Caki2 (cell line): ENCODE measurements around the gene HOXB3. TPM values are rescaled to one million over a fixed set of nuclear protein-coding genes. Genes with fewer than 3 reads are reported as not detected.

ENCODE experiments used
- DNase-seq: peaks from one replicate; pipeline ENCODE4 v3.0.0-alpha.2; 2015; ENCODE audit warnings: low read depth
- in situ Hi-C: cut with HindIII; loops from 2 replicates; pipeline ENCODE4 v1.10.0; 2016; ENCODE audit warnings: low sequenced_read_pairs, low pct_unique_long_range_greater_than_20kb, mixed read lengths
- total RNA-seq: library from RNA; depleted of rRNA; stranded (reverse); fragments of >200 nt; shearing (Covaris generic); gene quantifications from 2 replicates; pipeline ENCODE4 v1.2.3, GENCODE V29; 2014; ENCODE audit warnings: low replicate concordance

The HOXB3 gene
- total RNA-seq, 1 experiment from 2014 or later = 1.1 TPM

DNA sequence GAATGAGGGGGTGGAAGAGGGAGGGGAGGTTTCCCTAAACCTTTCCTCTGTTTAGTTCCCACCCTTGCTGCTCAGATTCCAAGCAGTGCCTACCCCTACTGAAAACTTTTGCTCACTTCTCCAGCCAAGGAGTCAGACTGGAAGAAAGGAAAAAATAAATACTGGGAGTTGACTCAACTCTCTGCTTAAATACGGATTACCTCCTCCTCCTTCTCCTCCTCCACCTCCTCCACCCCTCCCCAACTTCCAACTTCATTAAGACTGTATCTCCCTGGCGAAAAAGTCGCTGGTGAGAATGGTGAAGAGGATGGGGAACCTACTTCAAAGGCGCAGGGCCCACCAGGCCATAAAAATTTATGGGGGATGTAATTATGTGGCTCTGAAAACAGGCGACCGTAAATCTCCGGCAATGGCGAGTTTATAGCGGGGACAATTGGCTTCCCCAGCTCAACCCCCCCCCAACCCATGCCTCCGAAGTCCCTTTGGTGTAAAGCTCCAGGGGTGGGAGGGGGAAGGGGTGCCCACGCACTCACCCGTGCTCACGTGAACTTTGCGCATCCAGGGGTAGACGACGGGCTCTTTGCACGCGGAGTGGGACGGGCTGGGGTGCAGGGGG lies 12.6 kb downstream of the HOXB3 start:
- in situ Hi-C loops = no loop called here
- no peak for DNase-seq

DNA sequence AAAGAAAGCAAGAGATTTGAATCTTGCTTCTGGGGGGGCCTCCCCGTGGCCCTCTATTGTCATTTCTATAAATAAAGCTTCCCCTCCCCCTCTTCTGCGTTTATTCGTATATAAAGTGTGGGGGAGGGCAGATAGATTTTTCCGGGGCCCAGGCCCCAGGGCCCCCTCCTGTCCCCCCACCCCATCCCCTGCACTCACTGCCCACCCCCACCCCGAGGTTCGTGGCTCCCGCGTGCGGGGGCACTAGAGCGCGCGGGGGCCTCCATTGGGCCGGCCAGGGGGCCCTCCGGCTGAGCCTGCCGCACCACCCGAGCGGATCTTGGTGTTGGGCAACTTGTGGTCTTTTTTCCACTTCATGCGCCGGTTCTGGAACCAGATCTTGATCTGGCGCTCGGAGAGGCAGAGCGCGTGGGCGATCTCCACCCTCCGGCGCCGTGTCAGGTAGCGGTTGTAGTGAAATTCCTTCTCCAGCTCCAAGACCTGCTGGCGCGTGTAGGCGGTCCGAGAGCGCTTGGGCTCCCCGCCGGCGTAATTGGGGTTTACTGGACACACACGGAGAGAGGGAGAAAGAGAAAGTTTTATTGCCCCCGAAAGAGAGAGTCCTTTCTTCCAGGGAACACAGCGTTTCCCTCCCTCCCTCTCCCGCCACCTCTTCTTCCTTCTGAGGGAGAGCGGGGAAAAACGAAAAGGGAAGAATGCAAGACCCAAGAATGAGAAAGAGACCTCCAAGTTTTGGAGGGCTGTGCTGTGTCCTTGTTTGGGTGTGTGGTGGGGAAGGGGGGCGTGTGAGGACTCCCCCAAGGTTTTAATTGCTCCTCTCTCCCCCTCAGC lies 13.3 kb downstream of the HOXB3 start:
- no peak for DNase-seq
- in situ Hi-C loops = no loop called here

DNA sequence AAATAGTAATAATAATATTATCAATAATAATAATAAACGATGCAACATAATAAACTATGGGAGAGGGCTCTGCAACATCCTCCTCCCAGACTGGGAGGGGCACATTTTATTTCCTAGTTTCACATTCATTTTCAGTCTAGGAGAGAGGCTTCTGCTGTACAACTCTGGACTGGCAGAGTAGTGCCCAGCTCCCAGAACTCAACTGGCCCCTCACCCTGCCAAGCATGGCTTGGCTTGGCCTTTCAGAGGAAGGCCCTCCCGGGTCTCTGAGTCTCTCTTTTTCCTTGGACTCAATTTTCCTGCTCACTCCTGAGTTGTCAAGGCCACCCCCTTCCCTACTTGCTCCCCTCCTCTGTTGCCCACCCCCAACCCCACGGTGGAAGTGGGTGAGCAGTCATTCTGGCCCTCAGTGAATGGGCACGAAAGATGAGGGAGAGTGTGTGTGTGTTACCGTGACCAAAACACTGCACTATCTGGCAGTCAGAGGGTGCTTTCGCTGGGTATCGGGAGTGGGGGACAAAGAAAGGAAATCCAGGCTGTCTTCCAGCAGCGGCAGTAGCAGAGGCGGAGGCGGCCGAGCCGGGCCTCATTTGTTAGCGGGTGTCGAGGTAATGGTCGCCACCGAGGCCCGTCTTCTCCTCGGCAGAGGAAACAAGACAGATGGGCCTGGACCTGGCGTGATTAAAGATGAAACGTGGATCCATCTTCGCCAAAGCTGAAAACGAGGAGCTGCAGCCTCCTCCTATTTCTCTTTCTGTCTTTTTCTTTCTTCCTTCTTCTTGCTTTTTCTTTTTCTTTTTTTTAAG lies 14.2 kb downstream of the HOXB3 start:
- no peak for DNase-seq
- in situ Hi-C loops = no loop called here

DNA sequence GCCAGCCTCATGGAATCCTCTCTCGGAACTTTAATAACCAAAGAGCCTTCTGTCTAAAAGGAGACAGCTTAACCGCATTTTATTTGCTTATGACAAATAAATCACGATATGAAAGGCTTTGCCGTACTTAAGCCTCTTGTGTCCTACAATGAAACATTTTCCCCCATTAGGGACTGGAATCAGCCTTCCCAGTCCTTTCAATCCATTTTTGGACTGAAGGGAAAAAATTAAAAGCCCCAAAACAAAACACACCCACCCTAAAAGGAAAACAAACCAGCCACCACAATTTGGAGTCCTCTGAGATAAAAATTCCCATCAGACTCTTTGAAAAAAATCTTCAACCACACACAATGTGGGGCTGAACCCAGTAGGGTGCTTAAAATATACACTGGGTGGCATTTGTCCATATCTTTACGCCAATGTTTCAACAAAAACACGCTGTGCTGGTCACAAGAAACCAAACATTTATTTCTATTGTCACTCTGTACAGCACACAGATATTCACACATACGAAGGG lies 14.9 kb downstream of the HOXB3 start:
- in situ Hi-C loops = no loop called here
- no peak for DNase-seq

DNA sequence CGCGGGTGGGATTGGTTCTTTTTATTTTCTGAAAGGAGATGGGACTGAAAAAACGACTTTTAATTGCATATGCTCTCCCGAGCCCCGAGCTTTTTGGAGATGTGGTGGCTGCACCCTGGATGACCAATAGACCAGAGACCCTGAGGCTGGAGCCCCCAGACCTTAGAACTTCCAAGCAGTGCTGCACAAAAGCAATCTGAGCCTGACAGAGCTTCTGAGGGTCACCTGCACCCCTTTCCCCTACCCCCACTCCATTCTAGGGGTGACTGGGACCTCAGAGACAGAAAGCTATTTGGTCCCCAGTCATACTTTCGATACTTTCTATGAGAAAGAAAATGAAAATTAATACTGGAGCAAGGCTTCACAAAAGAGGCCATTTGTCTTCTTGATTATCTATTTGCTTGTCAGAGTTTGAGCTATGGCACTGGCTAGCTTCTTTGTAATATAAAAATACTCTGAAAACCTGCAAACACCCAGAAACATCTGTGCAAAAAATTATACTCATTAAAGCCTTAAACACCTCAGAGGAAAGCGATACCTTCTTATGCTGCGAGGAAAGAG lies 15.5 kb downstream of the HOXB3 start:
- no peak for DNase-seq
- in situ Hi-C loops = no loop called here

DNA sequence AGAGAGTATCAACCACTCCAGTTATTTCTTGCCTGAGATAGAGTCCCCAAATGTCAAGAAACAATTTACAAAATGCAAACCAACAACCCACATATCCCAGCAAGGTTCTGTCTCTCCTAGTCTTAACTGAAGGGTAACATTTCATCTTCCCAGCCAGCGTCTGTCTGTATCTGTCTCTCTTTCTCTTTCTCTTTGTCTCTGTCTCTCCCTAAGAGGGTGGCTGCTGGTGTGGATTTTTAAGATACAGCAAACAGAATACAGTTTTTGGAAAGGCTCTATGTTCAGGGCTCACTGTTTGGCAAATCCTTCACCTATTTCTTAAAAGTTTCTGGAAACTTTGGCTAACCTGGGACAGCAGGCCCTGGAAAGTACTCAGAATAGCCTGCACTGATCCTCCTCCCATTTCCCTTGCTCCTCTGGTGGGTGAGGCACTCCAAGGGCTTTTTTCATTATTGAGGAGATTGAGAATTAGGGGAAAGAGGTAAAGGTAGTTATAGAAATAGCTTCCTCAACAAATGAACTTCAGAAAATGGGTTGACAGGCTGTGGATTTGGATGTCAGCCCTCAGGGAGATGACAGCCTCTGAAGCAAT lies 18.1 kb downstream of the HOXB3 start:
- no peak for DNase-seq
- in situ Hi-C loops = no loop called here

DNA sequence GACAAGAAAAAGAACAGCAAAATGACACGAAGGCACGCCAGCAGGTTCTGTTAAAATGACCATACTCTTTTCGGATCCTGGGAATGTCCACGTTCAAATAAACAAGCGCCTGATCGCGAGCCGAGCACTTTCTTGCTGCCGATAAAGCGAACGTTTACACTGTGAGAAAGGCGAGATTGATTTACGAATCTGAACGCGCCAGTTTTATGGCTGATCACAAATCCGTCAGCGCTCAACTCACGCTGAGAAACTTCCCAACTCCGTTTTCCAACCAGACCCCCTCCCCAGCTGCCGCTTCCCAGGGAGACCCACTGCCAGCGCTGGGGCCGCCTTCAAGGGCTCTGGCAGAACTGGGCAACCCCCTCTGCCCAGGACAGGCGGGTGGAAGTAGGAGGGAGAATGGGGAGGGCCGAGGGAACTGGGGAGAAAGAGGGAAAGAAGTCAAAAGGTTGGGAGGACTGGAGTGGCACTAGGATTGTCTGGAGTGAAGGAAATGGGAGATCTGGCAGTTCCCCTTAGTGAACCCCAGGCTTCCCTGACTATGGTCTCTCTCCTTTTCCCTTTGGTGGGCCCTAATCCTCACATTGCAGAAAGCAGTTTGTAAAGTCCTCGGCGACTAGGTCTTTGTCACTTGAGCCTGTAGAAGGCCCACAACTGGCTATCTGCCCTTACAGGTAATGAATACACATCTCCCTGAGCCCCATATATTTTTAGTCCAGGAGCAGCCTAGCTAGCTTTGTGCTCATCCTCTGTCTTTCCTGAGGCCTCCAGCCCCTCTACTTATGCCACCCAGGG lies 18.8 kb downstream of the HOXB3 start:
- in situ Hi-C loops = no loop called here

DNA sequence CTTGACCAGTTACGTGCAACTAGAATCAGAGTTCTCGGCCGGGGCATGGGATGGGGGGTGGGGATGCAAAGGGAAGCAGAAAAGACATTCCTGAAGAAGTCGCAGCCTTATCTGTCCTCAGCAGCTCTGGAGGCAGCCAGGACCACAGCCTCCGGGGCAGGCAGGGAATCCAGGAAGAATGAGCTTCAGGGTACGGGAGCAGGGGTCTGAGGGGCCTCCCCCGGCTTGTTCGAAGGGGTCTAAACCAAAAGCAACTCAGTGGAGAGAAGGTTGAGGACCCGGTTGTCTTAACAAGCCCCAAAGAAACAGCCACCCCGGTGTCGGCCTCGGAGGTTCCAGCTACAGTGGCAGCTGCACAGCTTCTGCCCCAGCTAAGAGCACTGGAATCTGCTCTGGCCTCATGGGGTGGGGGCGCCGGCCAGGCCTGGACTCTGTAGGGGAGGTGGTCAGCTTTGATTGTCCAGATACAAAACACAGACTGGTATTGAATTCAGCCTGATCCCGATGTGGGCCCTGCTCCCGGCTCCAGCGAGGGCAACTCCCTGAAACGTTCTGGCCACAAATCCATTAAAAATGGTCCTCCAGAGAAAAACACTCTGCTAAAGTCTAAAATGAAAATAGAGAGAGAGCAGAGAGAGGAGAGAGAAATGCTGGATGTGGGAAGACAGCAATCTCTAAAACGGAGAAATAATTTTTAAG lies 19.6 kb downstream of the HOXB3 start:
- in situ Hi-C loops = no loop called here

More for the DNA sequence above, 18.8 kb downstream of the HOXB3 start:
- no peak for DNase-seq

DNA sequence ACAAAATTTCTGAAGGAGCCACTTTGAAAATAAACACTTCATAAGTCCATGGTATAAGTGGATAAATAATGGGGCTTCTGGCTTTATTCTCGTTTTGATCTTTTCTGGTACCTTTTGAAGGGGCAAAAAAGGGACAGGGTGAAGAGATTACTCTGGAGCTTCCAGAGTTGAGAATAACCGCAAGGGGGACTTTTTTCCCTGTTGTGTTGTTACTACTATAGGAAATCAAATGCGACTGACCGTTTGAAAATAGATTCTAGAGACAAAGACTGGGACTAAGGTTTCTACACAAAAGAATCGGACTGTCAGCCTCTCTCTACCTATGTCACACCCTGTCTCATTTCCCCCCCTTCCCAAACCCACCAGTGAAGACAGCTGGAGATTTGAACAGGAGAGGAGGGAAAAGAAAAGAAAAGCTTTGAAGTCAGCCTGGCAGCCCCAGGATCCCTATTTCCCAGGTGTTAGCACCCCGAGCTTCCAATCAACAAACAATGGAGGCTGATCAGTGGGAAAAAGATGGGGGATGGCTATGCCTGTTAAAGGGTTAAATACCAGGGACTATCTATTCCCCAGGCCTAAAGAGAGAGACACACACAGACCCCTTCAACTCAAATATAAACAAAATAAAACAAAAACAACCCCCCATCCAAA lies 20.2 kb downstream of the HOXB3 start:
- DNase-seq = no peak
- in situ Hi-C loops = no loop called here

More for the DNA sequence above, 19.6 kb downstream of the HOXB3 start:
- DNase-seq = no peak

DNA sequence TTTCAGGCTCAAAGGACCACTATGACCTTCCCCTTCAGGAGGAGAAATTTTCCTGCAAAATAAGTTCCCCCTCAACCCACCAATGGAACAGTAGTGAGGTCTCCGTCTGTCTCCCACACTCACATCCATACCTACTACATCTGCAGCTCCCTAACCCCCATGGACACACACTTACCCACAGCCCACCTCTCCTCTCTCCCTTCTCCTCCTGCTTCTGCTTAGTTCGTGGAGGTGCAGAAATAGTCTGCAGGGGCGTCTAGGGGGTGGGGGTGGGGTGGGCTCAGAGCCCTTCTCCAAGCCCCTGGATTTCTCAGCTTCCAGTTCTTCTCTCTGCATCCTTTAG lies 20.8 kb downstream of the HOXB3 start:
- no peak for DNase-seq
- in situ Hi-C loops = no loop called here

DNA sequence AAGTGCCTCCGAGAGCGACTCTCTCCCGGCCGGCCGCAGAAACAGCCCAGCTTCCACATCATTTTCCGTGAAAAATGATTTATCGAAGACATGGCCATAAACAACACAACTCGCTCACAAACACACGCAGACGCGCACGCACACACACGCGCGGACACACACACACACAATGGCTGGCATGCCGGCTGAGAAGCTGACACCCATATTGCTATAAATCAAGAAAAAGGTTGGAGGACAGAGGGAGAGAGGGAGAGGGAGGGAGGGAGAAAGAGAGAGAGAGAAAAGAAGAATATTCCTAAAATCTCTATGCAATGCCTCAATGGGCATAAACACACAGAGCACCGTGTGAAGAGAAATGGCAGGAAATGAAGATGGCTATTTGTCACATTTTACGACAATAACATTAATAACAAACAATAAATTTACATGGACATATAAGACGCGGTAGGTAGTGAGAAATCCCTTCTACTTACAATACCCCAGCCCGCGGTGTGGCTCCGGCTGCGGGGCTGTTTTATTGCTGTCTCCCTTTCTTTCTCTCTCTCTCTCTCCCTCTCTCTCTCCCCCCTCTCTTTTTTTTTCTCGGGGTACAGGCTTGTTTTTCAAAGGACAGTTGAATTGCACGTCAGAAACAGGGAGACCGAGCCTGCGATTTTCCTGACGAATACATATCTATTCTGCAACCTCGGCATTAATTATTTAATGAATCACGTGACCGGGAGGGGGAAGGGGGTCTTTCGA lies 21.4 kb downstream of the HOXB3 start:
- in situ Hi-C loops = no loop called here
- DNase-seq = no peak

DNA sequence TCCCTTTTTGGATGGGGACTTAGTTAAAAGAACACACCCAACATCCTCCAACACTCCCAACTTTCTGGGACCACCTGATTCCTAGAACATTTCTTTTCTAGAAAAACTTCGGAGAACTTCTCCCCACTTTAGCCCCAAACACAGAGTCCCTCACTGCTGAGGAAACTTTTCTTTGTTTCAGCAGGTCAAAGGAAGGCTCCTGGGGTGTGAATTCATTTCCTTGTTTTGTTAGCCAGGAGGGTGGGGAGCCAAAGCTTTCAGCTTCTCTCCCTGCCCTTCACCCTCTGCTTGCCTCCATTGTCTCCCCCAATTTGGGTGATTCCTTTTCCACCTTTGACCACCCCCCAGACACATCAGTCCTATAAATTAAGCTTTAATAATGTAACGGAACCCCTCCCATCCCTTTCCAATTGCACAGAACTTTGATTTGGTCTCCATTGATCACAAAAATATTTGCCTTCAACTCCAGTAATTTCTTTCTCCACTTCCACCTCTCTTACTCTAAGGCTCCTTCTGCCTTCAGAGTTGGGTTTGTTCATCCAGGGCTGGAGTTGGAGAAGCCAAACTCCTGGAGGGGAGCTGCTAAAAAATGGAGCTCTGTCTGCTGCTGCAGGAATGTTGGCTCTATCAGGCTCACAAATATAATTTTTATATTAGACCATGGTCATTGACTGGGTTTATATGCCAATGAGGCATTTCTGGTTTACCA lies 22.2 kb downstream of the HOXB3 start:
- in situ Hi-C loops = no loop called here

DNA sequence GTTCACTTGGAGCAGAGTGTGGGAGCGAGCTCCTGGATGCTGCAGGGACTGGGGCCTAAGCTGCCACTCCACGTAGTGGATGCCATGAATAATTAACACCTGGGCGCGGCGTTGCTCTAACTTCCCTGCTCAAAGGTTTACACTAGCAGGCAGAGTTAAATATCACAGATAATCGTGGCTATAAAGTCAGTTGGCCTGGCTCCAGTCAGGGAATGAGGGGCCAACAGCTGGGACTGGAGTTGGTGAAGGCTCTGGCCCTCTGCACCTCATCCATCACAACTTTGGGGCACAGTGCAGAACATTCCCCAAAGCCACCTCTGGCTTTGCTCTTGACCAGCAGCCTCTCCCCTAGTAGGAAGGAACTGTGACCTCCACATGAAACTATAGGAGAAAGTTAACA lies 22.8 kb downstream of the HOXB3 start:
- in situ Hi-C loops = no loop called here
- no peak for DNase-seq

More for the DNA sequence above, 22.2 kb downstream of the HOXB3 start:
- no peak for DNase-seq

DNA sequence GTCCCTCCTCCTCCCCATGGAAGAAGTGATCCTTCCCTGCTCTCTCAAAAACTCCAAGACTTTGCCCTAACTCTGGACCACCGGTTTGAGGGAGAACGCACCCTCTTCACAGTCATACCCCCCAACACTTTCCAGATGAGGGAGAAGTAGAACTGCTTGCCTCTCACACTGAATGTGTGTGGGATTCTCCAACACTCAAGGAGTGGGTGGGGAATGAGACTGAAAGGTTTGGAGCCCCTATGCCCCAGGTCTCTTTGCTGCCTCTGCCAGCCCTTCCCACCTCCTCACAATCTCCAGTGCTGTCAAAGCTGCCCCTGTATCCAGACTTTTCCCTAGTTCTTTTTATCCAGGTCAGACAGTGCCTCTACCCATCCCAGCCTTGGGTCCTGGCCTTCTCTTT lies 23.3 kb downstream of the HOXB3 start:
- DNase-seq = no peak
- in situ Hi-C loops = no loop called here

DNA sequence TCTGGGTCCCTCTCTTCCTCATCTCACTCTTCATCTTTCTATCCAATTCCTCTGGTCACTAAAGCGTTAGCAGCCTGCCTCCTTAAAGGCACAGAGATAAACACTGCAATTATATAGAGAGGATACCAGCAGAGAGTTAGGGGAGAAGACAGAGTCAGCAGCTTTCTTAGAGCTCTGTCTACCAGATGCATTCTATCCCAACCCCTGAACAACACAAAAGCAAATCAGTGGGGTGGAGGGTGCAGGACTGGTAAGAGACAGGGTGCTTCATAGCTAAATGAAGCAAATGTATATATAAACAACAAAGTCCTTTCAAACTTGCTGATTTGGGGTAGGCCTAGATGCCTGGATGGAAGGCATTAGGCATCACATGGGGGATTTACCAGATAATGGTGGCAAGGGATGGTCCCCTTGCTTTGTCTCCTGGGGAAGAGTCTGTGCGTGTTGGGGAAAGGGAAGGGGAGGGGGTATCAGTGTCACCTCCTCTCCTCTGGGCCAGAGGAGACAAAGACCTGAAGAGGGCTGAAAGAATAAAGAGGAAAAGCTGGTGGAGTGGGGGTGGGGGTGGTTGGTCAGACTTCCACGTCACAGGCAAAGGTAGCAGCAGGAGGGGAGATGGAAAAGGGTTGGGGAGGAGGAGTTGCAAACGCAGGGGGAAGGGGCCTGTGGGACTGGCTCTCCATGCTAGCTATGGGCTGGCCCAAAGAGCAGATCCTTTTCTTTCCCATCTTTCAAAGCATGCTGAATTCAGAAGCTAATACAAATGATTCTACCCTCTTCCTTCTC lies 23.9 kb downstream of the HOXB3 start:
- in situ Hi-C loops = no loop called here
- DNase-seq = no peak
